GM19023 (cell line): ENCODE results near the gene ZSCAN26.
"Not testable (repeated sequence)": the region's sequence is repeated elsewhere in the genome, so short reads cannot be mapped to it uniquely, and the experiment has no call there.

ENCODE experiments used
- ATAC-seq: cut with Tn5 transposase; IDR thresholded peaks from one replicate; pipeline ENCODE4 v1.9.1; 2021; ENCODE audit warnings: mild to moderate bottlenecking, moderate library complexity; ENCODE audit not compliant: unreplicated experiment

The ZSCAN26 gene

DNA sequence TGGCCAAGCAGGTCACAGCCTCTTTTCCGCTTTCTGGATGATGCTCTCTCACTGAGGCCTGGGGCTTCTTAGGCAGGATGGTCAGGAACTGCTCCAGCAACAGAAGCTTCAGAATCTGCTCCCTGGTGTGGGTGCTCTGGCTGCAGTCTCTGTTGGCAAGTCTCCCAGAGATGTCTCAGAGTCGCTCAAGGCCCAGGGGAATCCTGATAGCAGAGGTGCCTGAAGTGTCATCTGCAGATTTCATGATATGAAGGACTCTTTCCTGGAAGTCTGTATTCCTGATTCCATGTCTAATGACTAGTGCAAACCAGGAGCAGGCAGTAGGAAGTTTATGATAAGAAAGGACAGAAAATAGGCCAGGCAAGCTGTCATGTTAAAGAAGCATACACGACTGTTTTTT, 48.7 kb downstream of the ZSCAN26 start:
- ATAC-seq = no peak

DNA sequence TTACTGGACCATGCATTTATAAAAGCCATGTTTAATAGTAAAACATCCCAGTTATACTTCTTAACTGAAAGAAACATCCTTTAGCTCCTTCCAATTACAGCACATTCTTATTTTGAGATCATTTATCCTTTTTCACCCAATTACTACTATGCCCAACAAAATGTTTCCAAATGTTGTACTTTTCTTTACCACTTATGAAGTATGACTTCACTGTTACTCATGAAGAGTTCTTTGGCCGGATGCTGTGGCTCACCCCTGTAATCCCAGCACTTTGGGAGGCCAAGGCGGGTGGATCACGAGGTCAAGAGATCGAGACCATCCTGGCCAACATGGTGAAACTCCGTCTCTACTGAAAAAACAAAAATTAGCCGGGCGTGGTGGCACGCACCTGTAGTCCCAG, 50.9 kb downstream of the ZSCAN26 start:
- ATAC-seq = not testable (repeated sequence)

- no peak for ATAC-seq
Observed at GRCh38 chr6:28322661-28323060, 55.7 kb downstream of the ZSCAN26 start.

DNA sequence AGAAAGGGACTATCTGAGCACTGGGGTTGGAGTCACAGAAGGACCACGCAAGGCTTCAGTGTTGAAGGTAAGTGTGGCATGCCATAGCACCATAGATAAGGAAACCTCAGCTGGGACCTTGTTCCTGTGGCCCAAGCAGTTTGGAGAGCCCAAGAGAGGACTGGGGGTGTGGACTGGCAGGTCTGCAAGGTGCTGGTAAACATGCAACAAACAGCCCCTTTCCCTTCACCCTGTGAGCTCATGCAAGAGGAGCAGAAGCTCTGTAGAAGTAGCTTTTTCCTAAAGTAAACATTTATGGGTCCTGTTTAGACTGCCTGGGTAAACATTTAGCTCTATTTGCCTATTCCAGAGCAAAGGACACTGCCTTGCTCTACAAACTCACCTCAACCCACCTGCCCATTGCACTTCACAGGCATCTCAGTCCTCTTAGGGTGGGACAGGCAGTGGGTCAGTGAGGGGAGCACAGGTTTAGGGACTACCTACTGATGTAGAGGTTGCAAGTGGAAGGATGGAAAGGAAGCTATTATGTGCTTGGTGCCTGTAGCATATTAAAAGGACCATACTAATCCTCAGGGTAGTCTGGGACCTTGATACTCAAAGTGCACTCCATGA, 57.0 kb downstream of the ZSCAN26 start:
- no peak for ATAC-seq

- ATAC-seq = no peak
Observed at GRCh38 chr6:28326371-28326948, 59.5 kb downstream of the ZSCAN26 start.
